ENCODE data around the gene LEPROT. TPM values are rescaled to one million over a fixed set of nuclear protein-coding genes. Genes with fewer than 3 reads are reported as not detected.
"Not testable (repeated sequence)": the region's sequence is repeated elsewhere in the genome, so short reads cannot be mapped to it uniquely, and the experiment has no call there.

Gene LEPROT, protein sequence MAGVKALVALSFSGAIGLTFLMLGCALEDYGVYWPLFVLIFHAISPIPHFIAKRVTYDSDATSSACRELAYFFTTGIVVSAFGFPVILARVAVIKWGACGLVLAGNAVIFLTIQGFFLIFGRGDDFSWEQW
- total RNA-seq, result 58.7 and 60.6 TPM in 2 replicates

DNA sequence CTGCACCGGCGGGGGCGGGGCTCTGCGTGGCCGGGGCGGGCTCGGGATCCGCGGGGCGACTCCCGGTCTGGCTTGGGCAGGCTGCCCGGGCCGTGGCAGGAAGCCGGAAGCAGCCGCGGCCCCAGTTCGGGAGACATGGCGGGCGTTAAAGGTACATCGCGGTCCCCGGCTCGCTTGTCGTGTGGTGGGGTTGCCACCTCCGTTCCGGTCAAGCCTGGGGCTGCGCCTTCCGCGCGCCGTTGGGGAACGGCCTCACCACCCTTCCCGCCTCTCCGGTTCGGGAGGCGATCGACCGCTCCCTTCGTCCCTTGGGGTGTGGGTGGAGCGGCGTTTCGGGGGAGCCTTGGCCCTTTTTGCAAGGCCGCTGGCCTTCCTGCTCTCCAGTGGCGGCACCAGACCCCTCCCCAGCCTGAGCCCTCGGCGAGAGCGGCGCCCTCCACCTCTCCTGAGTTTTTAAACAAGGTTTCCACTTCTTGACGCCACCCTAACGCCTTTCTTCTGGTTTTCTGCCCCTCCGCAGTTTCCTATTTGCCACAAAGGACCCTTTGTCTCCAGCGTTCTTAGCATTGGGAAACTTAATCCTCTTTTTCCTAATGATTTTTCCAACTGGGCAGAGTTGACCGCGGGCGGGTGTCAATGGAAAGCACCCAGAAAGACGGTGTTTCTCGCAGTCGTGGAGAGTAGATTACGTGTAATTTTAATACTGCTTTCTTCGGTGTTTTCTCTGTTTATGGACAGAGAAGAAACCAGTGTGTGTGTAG is at the start of gene LEPROT, which contains the start of gene LEPR:
Gene LEPROT, plus strand, starts transcription at position 79 of the 761 bp plus-strand sequence. Its CDS starts 57 bp downstream, at position 136.
Gene LEPR, plus strand, starts transcription at position 79 of the 761 bp plus-strand sequence. CDS start 144,898 bp downstream, outside the sequence.
- no peak for DNase-seq

DNA sequence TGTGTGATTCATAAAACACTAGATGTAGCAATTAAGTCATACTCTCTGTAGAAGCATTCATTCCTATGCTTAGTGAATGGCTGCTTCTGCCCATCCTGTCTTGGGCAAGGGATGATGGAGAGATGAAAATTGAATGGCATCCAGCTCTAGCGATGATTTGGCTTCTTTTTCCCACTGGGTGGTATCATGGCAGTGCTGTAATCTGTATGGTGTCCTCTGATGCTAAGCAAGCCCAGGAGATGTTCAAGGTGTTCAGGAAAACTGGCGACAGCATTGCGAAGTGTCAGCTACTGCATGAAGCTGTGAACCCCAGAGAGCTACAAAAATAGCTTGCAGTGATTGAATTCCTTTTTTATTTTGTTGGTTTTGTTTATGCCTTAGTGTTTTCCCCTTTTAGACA is 48.9 kb upstream of the LEPROT start:
- no peak for DNase-seq

DNA sequence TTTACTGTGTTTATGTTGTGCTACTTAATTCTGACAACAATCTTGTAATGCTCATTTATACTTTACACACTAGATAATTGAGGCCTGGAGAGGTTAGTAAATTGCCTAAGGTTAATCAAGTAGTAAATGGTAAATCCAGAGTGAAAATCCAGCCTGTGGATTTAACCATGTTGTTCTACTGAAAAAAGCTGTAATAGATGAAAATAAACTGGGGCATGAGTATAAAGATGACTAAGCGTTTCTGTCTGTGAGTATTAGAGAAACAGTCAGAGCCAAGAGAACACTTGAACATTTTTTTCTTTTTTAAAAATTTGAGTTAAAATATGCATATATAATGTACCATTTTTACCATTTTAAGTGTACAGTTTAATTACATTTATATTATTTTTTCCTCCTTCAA is 47.9 kb upstream of the LEPROT start:
- DNase-seq, result no peak

DNA sequence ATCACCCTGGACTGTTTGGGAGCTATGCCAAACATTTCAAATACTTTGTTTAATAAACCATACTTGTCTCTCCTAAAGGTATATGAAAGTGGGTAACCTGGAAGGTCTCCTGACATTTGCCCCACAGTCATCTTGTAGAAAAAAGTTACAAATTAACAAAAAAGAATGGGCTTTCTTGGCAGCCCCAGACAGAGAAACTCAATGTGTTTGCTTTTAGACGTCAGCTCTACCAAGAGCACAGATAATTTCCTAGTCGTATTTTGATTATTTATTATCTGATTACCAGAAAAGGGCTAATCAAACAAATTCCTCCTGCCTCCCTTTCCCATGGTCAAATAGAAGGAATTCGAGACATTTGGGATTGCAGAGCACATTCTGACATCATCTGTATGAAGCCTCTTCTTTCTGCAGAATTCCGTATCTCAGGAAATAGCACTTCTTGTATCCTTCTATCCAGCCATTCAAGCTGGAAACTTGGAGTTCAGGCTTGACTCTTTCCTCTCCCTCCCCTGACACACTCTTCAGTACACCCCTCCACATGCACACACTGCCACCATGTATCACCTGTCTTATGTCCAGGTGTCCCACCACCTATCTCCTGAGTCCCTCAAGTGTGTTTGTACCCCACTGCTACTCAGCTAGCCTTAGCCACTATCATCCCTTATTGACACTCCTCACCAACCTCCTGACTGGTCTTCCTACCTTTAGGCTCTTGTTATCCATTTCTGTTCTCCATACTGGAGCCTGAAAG is 42.8 kb upstream of the LEPROT start:
- no peak for DNase-seq

DNA sequence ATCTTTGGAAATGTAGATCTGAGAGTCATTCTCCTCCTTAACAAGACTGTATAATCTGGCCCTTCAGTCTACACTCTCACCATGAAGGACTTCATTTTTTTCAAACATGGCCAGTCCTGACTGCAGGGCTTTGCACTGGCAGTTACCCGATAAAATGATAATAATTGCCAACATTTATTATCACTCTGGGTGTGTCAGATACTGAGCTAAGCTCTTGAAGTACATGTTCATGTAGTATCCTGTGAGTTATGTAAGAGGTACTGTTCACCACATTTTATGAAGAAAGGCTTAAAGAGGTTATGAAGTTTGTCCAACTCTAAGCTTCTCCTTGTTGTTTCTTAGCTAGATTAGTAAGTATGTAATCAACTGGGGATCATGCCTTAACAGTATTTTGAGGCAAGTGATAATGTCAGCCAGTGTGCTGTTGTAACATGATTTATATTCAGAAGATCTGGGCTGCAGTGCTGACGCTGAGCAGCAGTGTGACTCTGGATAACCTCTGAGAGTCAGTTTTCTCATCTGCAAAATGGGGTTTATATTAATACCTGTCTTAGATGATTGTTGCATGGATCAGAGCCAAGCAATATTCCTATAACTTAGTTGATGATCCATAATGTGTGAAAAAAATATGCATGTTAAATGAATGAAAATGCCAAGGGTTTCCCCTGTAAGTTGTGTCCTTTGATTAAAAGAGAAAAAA is 42.1 kb upstream of the LEPROT start:
- DNase-seq, result no peak

DNA sequence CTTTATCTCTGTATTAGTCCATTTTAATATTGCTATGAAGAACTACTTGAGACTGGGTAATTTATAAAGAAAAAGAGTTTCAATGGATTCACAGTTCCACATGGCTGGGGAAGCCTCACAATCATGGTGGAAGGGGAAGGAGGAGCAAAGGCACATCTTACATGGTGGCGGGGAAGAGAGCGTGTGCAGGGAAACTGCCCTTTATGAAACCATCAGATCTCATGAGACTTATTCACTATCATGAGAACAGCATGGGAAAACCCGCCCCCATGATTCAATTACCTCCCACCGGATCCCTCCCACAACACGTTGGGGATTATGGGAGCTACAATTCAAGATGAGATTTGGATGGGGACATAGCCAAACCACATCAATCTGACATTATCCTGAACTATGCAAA is 36.0 kb upstream of the LEPROT start:
- DNase-seq, result not testable (repeated sequence)

DNA sequence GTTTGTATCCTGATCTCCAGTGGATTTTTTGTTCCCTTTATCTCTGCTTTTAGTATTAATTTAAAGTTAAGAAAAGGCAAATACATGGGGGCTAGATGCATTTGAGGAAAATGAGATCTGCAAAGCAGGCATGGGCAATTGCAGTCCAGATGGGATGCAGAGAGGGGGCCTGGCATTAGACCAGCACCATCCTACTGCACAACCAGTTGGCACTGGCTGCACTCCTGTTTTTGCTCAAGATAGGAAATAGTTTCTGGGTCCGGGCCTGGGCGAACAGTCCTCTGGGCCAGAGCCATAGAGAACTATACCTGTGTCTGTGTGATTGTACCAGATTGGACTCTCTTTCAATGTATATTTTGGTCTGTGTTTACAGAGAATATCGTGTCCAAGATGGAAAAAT is 34.0 kb upstream of the LEPROT start:
- no peak for DNase-seq

DNA sequence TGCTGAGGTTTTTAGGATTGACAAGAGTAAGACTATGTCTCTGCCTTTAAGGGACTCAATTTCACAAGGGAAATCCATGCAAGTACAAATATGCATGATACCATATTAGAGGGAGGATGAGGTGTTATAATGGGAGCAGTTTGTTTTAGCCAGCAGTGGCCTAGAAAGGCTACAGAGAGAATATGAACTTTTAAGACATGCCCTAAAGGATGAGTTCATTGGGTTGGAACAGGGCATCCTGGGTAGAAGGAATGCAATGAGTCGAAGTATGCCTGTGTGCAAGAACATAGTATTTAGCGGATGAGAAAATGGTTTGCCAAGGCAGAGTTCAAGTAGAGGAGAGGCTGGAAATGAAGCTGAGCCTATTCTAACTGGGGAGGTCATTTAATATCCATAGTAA is 32.6 kb upstream of the LEPROT start:
- DNase-seq, result no peak

DNA sequence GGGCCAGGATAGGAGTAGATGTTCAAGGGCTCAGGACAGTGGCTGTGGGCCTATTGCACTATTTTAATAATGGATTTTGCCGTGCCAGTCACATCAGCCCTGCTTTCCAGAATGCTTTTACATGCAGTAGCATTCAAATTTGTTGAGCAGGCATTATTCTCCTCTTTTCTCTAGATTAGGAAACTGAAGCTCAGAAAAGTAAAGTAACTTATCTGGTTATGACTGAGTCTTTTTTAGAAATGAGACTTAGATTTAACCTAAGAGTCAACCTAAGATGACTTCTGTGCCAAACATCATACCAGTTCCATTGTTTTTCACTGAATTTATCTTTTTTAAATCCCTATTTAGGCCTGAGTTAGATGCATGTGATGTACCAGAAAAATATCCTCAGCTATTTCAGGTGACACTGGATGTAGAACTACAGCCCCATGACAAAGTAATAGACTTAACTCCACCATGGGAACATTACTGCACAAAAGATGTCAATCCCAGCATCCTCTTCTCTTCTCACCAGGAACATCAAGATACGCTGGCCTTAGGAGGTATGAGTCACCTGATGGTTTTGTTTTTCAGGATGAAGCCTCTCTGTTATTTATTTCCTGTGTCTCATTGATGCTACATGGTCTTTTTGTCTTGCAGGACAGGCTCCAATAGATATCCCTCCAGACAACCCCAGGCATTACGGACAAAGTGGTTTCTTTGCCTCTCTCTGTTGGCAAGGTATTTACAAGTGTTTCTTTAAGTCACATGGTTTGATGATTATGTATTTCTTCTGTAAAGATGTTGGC is 31.4 kb upstream of the LEPROT start:
- peak; percentile 41 for DNase-seq

DNA sequence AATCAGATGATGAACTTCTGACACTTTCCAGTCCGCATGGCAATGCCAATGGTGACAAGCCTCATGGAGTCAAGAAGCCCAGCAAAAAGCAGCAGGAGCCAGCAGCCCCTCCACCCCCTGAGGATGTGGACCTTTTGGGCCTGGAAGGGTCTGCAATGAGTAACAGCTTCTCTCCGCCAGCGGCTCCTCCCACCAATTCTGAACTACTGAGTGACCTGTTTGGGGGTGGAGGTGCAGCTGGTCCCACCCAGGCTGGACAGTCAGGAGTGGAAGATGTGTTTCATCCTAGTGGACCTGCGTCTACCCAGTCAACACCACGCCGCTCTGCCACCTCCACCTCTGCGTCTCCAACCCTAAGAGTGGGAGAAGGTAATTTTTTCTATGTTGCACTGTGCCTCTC is 28.0 kb upstream of the LEPROT start:
- no peak for DNase-seq

DNA sequence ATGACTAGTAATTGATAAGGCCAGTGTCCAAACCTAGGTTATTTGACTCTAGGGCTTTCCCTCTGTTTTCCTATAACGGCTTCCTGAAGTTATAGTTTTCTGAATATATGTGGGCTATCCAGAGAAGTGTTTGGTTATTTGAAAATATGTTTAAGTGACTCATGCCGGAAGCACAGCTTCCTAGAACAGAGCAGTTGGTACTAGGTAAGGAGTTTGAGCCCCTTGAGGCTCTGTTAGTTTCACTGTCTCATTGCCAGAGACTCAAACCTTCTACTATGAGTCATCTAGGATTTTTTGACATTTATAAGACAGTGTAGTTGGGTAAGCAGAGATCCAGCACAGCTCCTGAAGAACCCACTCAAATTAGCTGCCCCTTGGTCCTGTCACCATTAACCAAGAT is 27.1 kb upstream of the LEPROT start:
- DNase-seq, result peak; percentile 82

DNA sequence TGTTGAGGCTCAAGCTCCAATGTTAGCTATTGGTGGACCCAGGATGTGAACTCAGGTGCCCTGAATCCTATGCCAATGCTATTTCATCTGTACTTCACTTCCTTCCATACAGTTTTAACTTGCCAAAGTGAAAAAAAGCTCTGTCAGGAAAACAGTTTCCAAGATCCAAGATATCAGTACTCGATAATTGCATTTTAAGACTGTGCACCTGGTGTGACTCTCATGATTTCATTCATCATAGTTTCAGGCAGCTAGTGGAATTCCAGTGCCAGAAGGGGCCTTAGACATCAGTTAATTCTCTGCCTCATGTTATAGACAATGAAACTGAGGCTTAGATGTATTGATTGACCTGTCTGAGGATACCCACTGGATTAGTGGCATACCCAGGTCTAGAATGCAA is 26.5 kb upstream of the LEPROT start:
- peak; percentile 21 for DNase-seq

DNA sequence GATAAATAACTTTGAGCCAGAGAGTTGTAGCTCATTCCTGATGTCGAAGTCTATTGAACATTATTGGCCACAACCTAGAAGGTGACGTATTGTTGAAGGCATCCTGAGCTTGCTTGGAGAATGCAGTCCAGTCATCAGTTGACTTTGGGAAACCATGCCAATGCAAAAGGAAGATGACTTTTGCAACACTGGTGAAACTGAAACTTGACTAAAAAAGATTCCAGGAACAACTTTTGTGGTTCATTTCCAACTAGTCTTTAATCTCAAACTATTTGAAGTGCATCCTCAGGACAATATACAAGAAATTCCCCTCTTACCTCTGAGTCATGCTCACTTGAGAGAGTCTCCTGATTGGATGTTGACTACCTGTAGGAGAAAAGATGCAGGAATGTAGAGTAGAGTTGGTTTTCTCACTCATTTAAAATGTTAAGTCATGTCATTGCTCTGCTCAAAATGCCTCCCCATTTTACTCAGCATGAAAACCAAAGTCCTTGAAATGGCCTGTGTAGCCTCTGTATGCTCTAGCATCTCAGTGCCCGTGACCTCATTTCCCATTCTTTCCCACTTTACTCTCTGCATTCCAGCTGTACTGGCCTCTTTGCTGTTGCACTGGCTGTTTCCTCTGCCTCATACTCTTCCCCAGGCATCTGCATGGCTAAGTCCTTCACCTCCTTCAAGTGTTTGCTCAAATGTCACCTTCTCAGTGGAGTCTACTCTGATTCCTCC is 24.4 kb upstream of the LEPROT start:
- DNase-seq, result no peak

DNA sequence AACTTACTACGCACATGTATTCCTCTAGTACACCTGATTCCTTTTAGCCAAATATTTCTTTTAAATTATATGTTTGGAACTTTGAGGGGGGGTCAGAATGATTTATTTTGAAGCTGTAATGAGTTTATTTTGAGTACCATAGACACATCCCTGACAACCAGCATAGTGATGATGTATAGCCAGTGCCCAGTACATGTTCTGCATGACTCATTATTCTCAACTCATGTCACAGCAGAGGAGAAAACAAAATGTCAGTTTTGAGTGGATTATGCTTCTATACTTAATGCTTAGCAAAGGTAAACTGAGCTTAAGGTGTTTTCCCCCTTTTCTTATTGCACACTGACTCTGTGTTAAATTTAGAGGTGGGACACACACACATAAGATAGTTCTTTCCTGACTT is 22.4 kb upstream of the LEPROT start:
- no peak for DNase-seq

DNA sequence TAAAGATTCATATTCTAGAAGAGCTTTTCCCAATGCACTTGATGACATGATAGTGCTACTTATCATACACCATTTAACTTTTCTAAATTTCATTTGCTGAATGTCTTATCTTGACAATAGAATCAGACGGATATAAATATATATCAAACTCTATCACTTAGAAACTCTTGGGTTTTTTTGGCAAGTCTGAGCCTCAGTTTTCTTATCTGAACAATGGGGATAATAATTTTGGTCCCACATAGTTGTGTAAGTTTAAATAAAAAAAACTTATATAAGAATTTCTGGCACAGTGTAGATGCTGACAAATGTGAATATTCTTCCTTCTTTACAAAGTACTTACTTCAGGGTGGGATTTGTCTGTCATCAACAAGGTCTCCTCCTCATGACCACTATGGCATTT is 21.5 kb upstream of the LEPROT start:
- no peak for DNase-seq

DNA sequence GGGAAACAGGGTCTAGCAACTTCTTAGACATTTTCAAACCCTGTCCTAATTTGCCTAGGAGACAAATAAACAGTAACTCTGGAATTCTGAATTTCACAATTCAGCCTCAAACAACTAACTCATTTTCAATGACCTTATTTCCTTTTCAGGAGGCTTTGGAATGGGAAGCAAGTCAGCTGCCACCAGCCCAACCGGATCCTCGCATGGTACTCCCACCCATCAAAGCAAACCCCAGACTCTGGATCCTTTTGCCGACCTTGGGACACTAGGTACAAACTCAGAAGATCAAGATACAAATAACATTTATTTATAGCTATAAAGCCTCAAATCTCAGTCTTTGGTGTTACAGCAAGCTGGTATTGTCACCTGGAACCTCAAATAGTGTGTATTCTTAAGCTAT is 18.9 kb upstream of the LEPROT start:
- DNase-seq, result no peak

DNA sequence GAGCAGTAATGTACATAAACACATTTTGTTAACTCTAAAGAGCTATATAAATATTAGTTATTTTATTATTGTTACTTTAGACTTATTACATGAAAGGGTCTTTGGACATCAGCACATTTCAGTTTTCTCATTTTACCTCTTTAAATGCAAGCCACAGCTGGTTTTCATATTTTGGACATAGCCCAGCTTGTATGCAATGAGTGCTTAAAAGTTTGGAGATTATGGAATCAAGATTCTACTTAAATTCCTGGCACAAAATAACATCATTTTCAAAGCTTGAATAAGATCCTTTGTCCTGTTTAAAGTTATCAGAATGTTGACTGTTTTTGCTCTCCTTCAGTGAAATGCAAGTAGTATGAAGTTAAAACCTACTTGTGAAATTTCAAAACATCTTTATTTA is 15.5 kb upstream of the LEPROT start:
- DNase-seq, result no peak

DNA sequence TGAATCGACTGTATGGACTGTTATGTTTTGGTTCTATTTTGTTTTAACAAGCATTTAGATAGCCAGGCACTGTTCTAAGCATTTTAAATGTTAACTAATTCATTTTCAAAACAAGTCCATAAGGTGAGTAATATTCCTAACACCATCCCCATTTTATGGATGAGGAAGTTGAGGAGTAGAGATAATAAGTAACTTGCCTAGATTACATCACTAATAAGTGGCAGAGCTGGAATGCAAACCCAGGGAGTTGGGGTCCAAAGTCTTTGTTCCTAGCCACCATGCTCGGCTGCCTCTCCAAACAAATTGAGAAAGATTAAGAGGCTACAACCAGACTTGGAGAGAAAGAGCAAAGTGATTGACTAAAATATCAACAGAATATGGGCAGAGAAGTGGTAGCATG is 12.6 kb upstream of the LEPROT start:
- DNase-seq, result no peak

DNA sequence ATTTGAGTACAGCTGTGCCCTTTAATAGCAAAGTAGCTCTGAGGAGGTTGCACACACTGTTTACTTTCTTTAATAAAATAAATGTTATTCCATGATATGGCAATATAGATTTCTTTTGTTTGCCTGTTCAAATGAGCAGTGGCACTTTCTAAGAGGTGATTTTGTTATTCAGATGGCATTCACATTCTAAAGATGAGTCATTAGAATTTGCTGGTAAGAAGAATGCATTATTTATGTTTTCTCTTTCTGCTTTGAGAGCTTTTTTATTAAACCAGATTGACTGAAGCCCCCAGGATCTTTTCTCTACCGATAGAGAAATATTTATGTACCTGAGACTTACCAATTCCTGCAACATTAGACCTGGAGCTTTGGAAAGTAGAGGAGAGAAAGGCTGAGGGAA is 11.2 kb upstream of the LEPROT start:
- DNase-seq, result no peak

DNA sequence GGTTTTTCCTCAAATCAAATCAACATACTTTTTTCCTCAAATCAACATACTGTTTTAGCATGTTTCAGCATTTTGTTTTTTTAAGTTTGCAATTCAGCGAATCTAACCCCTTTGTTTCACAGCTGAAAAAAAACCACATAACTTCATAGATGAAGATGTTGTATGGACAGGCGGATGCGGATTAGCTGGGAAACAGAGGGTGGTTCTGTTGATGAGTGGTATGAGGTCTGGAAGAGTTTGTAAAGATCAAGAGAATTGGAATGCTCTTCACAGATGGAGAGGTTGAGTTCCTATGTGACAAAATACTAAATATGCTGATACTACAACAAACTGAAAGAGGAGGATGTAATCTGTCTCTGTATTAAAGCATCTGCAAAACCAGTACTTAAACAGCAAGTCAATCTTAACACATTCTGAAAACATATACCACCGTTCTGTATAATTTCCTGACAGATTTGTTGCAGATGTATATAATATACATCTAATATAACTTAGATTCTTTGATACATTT is 10.6 kb upstream of the LEPROT start:
- no peak for DNase-seq

DNA sequence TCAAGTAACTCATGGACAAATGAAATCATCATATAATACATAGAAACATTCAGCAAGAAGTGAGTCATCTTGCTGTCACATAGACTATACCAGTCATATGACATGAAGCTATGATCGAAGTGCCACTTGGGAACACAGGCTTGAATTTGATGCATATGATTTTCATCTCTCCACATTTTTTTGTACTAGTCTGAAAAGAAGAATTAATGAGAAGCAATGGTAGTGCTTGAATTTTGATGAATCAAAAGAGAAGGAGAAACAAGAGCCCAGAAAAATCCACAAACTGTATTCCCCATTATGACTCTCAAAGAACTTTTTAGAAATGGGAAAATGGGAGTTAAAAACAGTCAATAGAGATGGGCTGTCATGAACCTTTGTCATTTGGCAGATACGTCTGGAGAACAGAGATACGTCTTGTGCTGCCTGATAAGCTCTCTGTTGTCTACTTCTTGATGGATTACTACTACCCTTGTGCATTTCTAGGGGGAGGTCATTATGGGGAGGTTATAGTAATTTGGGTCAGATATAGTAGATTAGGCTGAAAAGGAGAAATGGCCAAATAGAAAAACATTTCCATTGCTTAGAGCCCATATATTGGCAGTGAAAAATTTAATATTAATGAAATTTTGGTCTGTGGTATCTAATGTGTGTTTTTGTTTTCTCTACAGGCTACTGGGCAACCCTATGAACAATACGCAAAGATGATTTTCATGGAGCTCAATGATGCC is 8.0 kb upstream of the LEPROT start:
- DNase-seq, result no peak

Measured in dermis blood vessel endothelial cell (primary cell).